GM13977 (cell line): ENCODE results near the gene KIF26B.

ENCODE experiments used
- DNase-seq: peaks from one replicate; pipeline ENCODE4 v3.0.0; 2012; ENCODE audit warnings: low spot score
- in situ Hi-C: fragments of 300-500 bp; cut with MboI; formaldehyde crosslinking; loops from one replicate; pipeline ENCODE4 v1.12.0; 2022; ENCODE audit warnings: low sequenced_read_pairs, low pct_unique_long_range_greater_than_20kb, mixed read lengths, inconsistent platforms; ENCODE audit not compliant: unreplicated experiment
- TF ChIP-seq, protein P1 (sequence below): IDR thresholded peaks from 2 replicates; pipeline ENCODE4 v1.5.1; 2012; ENCODE audit warnings: mild to moderate bottlenecking, control low read depth; ENCODE audit not compliant: insufficient read depth; ENCODE audit errors: extremely low read depth, missing control alignments

Gene KIF26B

DNA sequence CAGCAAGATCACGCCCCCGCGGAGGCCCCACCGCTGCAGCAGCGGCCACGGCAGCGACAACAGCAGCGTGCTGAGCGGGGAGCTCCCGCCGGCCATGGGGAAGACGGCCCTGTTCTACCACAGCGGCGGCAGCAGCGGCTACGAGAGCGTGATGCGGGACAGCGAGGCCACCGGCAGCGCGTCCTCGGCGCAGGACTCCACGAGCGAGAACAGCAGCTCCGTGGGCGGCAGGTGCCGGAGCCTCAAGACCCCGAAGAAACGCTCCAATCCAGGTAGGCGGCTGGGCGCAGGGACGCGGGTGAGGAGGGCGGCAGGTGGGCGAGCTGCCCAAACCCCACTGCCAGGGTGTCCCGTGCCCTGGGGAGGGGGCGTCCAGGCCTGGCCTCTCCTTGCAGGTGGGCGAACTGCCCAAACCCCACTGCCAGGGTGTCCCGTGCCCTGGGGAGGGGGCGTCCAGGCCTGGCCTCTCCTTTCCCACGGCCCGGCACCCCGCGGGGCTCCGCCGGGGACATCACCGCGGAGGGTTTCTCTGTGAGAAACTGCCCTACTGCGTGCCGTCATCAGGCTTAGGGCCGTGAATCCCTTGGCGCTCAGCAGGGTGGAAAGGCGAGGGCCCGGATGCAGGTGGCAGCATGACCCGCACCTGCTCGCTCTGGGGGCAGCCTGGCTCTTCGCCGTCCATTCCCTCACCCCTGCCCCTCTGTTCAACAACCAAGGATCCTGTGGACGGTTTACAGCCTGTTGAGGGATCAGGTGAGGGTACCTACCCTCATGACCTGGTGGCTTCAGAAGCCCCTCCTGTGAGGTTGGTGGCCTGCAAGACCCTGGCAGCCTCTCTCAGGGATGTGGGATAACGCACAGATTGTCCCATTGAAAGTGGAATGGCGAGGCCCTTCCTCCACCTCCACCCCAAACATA is 534.0 kb downstream of the KIF26B start:
- no peak for DNase-seq
- TF ChIP-seq, protein P1, sequence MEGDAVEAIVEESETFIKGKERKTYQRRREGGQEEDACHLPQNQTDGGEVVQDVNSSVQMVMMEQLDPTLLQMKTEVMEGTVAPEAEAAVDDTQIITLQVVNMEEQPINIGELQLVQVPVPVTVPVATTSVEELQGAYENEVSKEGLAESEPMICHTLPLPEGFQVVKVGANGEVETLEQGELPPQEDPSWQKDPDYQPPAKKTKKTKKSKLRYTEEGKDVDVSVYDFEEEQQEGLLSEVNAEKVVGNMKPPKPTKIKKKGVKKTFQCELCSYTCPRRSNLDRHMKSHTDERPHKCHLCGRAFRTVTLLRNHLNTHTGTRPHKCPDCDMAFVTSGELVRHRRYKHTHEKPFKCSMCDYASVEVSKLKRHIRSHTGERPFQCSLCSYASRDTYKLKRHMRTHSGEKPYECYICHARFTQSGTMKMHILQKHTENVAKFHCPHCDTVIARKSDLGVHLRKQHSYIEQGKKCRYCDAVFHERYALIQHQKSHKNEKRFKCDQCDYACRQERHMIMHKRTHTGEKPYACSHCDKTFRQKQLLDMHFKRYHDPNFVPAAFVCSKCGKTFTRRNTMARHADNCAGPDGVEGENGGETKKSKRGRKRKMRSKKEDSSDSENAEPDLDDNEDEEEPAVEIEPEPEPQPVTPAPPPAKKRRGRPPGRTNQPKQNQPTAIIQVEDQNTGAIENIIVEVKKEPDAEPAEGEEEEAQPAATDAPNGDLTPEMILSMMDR = no peak
- in situ Hi-C loops = no loop called here

DNA sequence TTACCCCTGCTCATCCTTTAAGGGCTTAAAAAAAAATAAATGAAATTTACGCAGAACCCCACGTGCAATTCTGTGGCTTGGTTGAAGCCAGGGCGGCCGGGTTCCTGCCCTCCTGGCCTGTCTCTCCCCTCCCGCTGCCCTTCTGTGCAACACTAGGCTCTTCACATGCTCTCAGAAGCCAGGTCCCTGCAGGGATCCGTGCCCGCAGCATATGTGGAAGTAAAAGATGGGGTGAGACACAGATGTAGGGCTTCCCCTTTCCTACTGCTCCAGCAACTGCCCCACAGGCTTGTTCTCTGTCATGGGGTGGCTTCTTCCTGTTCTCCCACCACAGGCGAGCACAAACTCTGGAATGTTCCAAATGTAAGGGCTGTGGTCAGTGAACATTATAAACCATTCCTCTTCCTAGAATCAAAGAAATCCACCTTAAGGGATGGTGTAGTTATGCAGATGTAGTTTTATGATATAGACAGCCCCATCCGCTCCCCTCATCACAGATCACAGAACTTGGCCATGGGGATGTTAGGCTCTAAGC is 535.4 kb downstream of the KIF26B start:
- TF ChIP-seq, protein P1 = no peak
- in situ Hi-C loops = no loop called here
- DNase-seq = no peak

DNA sequence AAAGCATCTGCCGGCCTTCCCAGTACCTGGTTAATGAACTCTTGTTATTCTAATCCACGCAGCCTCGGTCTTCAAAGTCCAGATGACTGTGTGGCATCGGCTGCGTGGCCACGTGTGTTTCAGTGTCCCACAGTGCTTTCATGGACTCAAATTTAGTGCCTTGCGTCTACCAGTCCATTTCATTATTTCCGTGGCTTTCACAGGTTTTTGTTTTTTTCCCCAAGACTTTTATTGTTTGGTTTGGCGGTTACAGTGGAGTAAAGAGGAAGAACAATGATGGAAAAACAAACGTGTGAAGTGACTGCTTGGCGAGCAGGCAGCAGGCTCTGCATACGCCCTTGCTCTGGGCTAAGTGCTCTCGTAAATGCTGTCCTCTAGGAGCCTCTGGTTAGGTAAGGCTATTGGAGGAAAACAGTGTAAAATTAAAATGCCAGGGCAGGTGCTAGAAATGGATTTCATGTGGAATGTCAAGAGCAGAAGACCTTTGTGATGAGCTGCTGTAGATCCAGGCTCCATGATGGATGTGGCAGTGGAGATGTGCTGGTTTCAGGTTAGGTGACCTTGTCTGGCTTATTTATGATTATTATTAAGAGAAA is 536.3 kb downstream of the KIF26B start:
- TF ChIP-seq, protein P1 = no peak
- in situ Hi-C loops = no loop called here
- no peak for DNase-seq

DNA sequence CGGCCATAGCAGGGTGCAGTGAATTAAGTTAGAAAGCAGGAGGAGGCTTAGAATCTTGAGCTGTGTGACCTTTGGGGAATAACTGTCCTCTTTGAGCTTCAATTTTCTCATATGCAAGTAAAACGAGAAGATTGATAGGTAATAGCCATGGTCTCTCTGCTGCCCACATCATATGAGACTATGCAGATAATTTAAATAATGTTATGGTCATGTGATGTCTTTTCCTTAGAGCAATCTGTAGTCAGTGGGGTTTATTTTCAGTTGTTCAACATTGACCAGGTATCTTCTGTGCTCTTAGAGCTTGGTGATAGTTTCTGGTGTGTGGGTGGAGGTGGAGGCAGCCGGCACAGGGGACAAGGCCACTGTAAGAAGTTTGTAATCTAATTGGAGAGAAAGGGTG is 537.1 kb downstream of the KIF26B start:
- in situ Hi-C loops = no loop called here
- DNase-seq = no peak
- TF ChIP-seq, protein P1 = no peak

DNA sequence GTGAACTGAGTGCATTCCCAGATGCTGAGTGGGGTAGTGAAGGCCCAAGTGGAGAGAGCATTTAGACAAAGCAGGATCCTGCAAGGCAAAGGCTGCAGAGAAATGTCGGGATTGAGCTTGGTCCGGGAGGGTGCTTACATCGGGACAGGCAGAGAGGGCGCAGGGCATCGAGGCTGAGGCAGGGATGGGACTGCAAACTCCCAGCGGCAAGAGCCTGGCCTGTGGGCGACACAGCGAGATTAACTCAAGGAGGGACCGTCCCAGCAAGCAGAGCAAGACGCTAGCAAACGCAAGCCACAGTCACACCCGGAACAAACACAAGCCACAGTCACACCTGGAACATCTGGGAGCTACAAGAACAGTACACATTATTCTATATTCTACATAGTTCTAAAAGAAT is 537.5 kb downstream of the KIF26B start:
- no peak for DNase-seq
- TF ChIP-seq, protein P1 = no peak
- in situ Hi-C loops = no loop called here

DNA sequence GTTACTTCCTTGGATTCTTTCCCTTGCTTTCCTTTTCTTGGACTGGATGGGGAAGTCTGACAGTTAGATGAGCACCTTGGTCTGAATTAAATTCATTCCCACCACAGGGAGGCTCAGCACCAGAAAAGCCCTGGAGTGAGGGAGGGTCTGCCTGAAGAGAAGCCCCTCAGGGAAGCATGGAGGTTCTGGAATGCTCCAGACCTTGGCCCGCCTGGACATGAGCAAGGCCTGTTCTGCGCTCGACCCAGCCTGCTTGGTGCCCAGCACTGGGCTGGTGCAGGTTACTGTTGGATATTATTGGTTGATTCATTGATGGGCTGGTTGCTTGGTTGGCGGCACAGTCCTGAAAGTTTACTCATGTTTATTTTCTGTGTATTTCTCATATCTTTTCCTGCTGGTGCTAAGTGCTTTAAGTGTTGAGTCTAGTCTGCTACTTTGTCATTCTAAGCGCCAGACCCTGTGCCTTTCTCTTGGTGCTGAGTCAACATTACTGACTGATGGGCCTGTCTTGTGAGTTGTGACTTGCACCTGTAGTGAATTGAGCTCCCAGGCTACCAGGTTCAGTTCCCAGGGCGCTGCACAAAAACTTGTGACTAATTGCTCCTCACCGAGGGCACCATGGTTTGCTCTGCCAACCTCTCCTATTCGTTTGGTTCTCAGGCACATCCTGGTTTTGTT is 538.5 kb downstream of the KIF26B start:
- TF ChIP-seq, protein P1 = no peak

More for the DNA sequence above, 538.5 kb downstream of the KIF26B start:
- in situ Hi-C loops = no loop called here
- DNase-seq = no peak
